Measurements from ENCODE around the gene PNPO. TPM values are rescaled to one million over a fixed set of nuclear protein-coding genes. Genes with fewer than 3 reads are reported as not detected.

Gene PNPO
- polyA plus RNA-seq (ENCODE audit: insufficient read length), result 9.7 TPM

DNA sequence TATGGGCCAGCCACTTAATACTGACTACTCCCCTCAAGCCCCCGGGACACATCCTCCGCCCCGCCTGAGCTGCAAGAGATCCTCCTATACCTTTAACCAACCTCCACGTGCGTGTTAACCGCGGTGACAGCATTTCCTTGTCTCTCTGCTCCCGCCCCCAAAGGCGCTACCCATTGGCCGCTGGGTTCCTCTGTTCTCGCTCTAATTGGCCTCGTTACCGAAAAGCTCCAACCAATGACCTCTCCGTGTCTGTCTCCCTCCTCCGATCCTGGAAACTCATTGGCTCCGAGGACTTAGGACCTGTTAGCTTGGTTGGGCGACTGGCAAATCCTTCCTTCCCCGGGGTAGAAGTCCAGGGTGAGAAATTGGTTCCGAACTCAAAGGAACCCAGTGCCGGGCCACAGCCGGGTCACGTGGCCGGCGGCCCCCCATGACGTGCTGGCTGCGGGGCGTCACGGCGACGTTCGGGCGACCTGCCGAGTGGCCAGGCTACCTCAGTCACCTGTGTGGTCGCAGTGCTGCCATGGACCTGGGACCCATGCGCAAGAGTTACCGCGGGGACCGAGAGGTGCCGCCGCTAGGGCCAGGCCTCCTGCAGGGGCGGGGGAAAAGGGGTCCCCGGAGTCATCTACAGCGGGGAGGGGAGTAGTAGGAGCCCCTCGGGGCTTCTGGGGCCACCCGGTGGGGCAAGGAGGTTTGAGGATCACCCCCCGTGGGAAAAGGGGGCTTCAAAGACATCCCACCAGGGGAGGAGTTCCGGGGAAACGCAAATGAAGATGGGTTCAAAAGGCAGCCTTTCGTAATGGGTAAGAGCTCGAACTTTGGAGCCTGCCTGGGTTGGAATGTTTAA is at the start of gene PNPO:
TSS of gene PNPO (plus strand) at position 326 of the 850 bp plus-strand sequence. CDS start at position 431, 105 bp downstream.
- peak; percentile 96 for DNase-seq (ENCODE audit: low read depth)

DNA sequence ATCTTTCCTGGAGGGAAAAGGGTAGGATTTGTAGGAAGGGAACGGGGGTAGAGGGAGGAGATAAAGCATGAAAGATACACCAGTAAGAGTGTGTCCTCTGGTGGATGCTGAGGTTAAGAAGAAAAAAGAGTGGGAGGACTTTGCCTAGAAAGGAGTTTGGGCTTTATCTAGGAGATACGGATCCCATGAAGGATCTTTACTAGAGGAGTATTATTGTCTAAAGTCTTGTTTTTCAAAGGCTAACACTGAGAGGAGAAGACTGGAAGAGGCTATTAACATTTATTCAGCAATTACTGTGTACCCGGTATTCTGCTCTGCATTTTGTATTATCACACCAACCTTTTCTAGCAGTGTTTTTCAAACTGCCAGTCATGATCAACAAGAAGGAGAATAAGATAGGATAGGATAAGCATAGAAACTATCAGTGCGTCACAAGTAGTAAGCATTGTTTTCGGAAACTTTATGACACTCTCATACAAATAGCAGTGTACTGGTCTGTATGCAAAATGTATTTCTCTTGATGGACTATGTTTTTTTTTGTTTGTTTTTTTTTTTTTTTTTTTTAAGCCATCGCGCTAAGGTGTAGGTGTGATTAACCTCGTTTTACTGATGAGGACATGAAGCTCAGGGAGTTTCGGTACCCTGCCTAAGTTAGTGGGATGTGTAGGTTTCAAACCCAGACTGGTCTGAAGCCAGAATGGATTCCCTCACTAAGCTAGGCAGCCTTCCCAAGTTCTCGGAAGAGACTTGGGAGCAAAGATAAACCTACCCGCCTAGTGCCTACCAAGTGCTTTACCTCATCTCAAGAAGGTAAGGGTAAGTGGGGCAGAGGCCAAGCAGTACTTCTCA is 46.6 kb upstream of the PNPO start:
- DNase-seq (ENCODE audit: low read depth), result no peak

DNA sequence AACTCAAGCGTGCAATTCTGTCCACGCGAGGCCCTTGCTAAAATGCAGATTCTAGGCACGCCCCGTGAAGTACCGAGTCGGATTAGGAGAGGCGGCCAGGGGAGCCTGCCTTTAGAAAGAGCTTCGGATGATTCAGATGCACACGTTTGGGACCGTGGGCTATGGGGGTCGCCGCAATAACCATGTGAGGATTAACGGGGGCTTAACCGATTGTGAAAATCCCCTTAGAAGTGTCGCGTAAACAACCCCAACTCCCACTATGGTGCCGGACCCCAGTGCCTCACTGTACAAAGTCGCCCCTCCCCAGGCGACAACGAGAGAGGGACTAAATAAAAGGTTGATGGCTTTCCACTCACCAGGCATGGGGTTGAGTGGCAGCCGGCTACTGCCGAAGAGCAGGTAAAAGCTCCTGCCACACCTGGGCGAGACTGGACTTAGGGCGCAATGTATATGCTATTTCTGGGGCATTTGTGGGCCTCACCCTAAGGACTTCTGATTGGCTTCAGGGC is 46.0 kb upstream of the PNPO start:
- no peak for DNase-seq (ENCODE audit: low read depth)

DNA sequence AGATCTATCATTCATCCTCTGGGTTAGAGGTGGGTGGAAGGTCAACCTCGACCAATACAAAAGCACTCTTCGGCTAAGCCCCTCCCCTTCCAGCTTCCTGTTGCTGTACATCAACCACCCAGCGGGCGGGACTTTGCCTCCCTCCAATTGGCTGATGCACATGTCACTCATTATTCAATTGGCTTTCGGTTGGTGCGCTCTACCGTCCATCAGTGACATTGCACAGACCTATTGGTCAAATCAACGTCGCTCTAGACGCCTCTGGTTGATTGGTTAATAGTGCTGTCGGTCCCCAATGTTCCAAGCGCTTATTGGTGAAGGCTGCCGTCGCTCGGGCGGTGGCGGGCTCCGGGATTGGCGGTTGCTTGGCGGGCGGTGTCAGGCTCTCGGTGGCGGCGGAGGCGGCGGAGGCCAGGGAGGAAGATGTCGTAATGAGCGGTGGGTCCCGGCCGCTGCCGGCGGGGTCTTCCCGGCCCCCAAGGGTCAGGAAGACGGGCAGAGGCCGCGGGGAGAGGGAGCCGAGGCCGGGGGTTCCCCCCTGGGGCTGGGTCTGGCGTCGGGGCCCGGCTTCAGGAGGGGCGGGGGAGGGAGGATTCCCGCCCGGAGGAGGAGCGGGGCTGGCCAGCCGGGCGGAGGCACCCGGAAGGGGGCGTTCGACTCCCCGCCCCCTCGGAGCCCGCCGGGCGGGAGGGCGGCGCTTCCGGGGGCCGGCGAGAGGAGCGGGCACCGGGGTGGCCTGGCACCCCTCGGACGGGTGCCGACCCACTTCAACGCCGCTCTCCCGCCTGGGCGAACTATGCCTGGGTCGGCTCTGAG is 45.3 kb upstream of the PNPO start, which contains the start of gene SP2:
TSS of gene SP2 (plus strand) at position 381 of the 816 bp plus-strand sequence. CDS start at position 432, 51 bp downstream.
- DNase-seq (ENCODE audit: low read depth), result peak; percentile 100

DNA sequence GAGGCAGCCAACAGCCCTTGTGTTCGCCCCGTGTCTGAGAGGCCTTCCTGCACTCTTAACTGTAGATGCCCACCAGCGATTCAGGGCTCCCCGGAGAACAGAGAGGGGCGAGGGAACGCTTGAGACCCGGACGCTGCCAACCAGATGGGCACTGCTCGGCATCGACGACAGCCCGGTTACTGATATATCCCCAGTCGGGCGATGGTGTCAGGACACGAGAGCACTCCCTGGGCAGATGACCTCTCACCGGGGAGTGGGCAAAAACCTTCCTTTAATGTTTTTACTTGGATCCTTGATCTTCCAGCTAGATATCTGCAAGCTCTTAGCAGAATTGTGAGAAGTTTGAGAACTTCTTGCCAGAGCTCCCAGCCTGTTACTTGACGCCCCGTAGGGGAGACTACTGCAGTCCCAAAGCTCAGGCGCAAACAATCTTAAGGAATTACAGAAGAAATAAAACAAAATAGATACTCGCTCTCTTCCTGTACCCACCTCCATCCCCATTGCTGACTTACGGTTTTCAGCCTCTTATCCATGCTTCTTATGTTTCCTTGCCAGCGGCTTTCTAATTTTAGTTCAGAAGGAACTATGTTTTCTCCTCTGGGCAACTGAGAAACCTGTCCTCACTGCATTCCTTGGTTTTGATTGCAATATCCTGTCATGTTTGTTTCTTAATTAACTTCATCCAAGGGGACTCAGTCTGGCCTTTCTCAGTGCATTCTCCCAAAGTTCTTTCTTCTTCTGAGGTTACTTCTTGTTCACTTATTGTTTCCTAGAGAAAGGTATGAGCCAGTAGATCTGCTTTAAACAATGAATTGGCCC is 44.5 kb upstream of the PNPO start:
- DNase-seq (ENCODE audit: low read depth), result no peak

DNA sequence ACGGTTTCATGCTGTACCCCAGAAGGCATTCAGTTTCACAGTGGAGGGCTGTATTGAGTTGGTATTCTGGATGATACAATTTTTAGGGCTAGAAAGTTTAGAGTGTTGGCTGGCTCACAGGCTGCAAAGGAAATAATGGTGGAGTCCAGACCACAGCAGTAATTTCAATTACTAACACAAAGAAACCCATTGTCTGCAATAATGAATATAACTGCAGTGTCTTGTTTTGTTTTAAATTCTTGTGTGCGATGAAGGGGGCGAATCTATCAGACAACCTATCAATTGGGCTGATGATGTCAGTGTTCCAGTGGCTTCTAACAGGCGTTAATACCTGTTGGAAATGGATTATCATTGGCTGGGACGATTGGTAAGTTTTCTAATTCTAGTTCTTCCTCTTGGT is 43.8 kb upstream of the PNPO start:
- no peak for DNase-seq (ENCODE audit: low read depth)

DNA sequence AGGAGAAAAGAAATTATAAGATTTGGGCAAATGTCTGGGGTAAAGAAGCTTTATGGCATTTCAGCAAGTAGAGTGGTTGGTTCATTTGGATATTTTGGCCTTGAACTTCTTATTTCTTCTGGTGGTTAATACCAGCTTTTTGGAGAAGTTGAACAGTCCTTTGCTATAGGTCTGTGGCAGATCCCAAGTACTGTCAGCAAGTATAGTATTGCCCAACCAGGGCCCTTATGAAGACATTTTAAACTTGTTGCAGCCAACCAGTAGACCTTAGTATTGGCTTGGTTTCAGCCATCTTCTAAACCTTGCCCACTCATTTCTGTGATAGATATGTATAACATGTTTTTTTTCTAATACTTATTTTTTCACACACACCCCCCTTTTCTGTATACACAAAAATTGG is 43.1 kb upstream of the PNPO start:
- DNase-seq (ENCODE audit: low read depth), result no peak

DNA sequence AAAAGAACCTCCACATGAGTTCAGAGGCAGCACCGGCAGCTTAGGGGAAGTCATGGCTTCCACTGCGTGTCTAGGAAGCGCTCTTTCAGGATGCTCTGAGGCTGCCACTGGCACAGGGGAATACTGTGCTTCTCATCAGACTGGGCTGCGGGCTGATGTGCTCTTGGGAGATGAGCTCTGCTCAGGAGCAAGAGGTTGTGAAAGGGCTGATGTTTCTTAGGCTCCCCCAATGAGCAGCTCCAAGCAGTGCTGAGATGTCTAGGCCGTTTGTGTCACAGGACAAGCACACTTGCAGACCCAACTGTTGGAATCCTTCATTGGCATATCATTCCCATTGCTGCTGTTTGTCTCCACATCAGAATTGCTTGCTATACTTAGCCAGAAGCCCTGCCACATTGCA is 41.7 kb upstream of the PNPO start:
- DNase-seq (ENCODE audit: low read depth), result no peak

DNA sequence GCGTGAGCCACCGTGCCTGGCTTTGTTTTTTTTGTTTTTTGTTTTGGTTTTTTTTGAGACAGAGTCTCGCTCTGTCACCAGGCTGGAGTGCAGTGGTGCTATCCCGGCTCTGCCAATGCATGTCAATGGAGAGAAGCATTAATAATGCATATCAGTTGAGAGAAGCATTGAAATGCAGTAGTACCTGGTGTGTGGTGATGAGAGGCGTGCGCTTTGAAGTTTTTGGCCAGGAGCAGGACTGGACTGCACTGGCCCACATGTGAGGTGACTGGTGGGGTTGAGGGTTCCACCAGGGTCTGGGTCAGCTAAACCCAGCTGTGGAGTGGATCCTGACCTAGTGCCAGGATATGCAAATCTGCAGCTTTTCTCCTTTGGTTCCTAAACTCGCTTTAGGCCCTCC is 39.9 kb upstream of the PNPO start:
- DNase-seq (ENCODE audit: low read depth), result no peak

DNA sequence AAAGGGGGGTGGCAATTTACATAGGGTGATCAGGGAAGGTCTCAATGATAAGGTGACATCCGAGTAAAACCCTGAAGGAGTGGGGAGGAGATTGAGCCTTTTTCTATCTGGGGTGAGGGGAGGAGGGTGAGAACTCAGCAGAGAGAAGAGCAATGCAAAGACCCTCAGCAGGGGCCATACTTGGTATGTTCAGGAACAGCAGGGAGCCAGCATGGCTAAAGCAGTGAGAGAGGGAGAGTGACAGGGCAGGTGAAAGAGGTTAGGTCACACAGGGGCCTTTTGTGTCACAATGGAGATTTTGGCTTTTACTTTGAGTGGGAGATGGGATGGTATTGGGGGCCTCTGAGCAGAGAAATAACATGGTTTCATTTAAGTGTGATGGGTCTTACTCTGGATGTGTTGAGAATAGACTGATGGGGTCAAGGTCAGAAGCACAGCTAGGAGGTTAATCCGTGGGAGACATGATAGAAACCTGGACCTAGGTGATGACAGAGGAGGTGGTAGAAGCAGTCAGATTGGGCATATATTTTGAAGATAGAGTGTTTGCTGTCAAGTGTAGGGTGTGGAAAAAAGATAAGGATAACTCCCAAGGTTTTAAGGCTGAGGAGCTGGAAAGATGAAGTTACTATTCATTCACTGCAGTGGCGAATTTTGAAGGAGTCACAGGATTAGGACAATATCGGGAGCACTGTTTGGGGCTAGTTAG is 39.2 kb upstream of the PNPO start:
- DNase-seq (ENCODE audit: low read depth), result no peak

DNA sequence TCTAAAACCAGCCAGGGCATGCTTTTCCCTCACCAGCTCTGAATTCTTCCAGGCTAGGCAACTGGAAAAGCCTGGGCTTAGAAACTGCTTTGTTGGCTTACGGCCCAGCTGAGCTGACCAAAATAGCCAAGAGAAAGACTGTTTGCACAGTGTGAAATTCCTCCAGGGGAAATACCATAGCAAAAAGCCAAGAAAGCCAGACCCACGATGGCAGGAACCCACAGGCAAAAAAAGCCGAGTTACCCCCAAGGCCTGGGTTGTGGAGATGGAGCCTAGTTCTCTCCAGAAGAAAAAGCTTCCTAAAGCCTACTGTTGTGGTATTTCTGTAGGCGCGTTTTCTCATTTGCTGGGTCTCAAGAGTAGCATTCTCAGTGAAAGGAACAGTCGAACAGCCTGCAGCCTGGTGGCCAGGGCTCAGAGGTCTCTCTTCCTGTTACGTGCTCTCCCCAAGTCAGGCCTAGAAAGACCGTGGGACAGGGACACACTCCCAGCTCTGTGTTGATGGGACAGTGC is 36.1 kb upstream of the PNPO start:
- DNase-seq (ENCODE audit: low read depth), result no peak

DNA sequence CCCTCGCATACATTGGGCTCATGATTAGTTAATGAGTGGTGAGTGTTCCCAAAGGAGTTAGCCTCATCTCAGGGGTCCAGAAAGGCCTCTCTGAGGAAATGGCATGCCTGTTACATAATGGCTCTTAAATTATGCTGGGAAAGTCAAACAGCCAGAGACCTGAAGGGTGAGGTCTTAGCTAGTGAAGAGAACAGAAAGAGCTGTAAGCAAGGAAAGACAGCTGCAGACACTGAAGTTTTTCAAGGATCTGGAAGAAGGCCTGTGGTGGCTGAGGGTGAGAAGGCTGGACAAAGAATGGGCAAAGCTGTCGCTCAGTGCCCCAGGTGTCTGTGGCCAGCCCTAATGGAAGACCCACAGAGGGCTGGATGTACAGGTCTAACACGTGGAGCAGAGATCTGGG is 34.9 kb upstream of the PNPO start:
- no peak for DNase-seq (ENCODE audit: low read depth)

DNA sequence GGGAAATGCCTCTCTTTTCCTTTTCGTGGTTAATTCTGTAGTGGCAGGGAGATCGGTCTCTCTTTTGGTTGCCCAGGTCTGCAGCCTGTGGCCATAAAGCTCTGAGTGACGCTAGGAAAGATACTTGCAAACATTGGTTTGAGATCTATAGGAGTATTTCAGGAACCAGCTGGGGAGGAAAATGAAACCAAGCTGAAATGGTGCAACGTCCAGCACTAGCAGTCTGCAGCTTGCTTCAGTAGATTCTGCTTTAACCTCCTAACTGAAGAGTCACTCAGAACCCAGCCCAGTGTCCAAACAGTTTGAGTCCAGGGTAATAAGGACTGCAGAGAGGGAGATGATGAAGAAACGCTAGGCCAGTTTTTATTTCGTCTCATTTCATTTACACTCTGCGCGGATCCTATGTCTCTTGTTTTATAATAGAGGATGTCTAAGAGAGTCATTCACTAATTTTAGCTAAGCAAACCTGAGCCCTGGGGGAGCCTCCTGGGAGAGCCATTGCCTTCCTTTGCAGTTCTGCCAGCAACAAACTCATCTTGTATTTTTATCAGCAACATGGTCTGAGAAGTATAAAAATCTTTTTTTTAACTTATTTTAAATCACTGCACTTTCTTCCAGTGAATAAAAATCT is 33.3 kb upstream of the PNPO start:
- no peak for DNase-seq (ENCODE audit: low read depth)

DNA sequence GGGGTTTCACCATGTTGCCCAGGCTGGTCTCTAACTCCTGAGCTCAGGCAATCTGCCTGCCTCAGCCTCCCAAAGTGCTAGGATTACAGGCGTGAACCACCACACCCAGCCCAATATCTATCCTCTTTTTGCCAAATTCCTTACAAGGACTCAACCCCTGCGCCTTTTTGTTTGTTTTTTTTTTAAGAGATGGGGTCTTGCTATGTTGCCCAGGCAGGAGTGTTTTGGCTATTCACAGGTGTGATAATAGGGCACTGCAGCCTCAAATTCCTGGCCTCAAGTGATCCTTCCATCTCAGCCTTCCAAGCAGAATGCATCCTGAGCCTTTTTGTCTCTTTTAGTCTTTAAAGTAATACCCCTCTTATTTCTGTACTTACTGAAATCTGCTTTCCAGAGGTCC is 28.3 kb upstream of the PNPO start:
- DNase-seq (ENCODE audit: low read depth), result no peak

DNA sequence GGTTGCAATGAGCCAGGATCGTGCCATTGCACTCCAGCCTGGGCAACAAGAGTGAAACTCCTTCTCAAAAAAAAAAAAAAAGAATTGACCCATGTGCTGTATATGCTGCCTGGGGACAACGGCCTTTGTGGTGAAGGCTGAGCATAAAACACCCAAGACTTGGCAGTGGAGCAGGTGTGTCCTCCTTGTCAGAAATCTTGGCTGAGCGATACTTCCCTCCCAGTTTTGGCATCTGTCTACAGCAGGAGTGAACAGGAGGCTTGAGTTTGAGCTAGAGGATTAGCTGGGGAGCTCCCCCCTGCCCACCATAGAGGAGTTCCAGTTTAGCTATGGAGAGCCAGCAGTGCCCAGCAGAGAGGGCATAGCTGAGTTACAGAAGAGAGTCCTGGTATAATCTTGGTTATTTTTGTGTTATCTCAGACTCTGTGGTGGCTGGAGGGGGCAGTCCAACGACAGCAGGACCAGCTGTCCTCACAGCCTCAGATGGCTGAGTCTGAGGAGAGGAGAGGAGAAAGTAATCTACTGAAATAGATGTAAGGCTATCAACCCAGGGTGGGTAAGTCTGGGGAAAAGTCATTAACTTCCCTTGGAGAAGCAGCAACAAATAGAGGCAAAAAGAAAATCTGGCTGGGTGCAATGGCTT is 26.9 kb upstream of the PNPO start:
- DNase-seq (ENCODE audit: low read depth), result no peak

DNA sequence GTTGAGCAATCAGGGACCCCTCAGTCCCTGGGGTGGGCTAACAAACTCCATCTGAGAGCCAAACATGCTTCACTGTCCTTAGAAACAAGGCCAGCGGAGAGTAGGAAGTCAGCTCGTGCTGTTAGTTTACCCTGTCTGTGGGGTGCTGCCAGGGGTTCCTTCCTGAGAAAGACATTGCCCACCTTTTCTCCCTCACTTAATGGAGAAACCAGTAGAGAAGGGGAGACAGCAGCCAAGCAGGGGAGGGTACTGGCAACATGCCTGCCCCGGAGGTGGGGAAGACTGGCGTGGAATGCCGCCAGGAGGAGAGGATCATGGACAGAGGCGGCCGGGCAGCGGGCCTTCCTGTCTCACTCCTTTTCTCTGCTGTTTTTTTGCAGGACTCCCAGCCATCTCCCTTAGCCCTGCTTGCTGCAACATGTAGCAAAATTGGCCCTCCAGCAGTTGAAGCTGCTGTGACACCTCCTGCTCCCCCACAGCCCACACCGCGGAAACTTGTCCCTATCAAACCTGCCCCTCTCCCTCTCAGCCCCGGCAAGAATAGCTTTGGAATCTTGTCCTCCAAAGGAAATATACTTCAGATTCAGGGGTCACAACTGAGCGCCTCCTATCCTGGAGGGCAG is 25.5 kb upstream of the PNPO start:
- no peak for DNase-seq (ENCODE audit: low read depth)

DNA sequence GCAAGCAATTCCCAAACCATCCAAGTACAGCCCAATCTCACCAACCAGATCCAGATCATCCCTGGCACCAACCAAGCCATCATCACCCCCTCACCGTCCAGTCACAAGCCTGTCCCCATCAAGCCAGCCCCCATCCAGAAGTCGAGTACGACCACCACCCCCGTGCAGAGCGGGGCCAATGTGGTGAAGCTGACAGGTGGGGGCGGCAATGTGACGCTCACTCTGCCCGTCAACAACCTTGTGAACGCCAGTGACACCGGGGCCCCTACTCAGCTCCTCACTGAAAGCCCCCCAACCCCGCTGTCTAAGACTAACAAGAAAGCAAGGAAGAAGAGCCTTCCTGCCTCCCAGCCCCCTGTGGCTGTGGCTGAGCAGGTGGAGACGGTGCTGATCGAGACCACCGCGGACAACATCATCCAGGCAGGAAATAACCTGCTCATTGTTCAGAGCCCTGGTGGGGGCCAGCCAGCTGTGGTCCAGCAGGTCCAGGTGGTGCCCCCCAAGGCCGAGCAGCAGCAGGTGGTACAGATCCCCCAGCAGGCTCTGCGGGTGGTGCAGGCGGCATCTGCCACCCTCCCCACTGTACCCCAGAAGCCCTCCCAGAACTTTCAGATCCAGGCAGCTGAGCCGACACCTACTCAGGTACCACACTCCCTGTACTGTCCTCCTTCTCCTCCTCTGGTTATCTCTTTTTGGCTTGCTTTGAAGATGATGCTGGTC is 24.7 kb upstream of the PNPO start:
- no peak for DNase-seq (ENCODE audit: low read depth)

DNA sequence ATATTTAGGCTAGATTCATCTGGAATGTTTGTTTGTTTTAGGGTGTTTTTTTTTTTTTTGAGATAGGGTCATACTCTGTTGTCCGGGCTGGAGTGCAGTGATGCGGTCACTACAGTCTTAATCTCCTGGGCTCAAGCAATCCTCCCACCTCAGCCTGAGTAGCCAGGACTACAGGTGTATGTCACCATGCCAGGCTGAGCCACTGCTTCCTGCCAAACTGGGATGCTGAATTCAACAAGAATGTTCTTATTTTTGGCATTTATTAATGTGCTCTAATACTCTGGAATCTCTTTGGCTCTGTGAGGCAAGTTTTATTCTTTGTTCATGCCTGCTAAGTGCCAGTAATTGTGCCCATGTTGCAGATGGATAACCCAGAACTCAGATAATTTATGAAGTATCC is 23.8 kb upstream of the PNPO start:
- DNase-seq (ENCODE audit: low read depth), result no peak
